GM18505 (cell line): ENCODE measurements around the gene DLGAP3.

Experiments used
- ATAC-seq: cut with Tn5 transposase; IDR thresholded peaks from one replicate; pipeline ENCODE4 v1.9.1; 2021; ENCODE audit not compliant: unreplicated experiment
- POLR2A ChIP-seq: IDR thresholded peaks from 4 replicates; pipeline ENCODE4 v1.6.1; 2011; ENCODE audit warnings: borderline replicate concordance; ENCODE audit not compliant: insufficient read depth, insufficient read length; ENCODE audit errors: extremely low read depth

Gene DLGAP3

DNA sequence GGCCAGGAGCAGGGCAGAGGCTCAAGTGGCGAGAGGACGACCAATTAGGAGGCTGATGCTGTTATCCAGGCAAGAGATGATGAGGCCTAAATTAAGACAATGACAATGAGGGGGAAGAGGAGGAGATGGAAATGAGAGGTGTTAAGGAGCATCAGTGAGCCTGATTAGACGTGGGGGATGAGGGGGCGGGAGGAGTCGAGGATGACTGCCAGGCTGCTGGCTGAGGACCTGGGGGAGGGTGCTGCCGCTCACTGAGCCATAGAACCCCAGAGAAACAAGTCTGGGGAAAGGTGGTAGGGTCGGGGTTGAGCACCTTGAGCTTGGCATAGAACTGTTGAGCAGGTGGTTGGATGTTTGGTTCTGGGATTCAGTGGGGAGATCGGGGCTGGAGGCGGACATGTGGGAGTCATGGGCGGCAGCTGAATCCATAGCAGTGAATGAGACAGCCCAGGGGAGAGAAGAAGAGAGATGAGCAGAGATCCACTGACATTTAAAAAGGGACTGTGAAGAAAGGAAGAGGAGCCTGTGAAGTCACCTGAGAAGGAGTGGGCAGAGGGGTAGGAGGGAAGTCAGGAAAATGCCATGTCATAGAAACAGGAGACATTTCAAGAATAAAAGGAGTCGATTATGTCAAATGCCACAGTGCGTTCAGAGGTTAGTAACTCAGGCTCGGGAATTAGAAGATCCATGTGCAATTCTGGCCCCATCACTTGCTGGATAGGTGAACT is 28.5 kb downstream of the DLGAP3 start:
- no peak for TF ChIP-seq POLR2A
- ATAC-seq: no peak

DNA sequence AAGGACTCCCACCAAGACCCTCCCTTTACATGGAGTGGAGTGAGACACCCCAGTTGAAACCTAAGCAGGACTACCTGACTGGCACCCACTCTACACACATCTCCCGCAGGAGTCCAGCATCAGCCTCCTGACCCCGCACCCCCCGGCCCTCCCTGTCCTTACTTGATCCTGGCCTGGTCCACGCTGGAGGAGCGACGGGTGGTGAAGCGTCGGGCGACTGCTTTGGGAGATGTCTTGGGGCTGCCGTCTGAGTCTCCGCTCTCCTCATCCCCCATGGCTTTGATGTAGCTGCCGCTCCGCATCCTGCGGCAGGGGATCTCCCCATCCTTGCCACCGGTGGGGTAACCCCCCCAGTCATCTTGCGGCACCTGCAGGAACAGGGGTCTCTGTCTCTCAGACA is 29.5 kb downstream of the DLGAP3 start:
- no peak for ATAC-seq
- TF ChIP-seq POLR2A: no peak

DNA sequence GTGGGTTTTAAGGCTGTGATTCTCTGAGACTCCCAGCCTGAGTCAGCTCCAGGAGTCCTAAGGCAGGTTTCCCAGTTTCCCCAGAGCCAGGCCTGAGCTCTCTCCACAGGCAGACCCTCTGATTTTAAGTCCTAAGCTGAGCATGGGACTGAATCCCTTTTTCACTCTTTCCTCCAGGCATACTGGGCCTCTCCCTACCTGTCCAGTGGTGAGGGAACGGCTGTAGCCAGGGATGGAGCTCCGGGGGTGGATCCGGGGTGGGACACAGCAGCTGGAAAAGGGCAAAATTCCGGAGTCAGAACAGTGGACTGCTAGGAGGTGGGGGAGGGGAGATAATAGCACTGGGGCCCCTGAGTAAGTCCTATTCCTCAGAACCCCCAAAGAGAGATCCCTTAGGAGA is 30.0 kb downstream of the DLGAP3 start:
- ATAC-seq: no peak
- no peak for TF ChIP-seq POLR2A

DNA sequence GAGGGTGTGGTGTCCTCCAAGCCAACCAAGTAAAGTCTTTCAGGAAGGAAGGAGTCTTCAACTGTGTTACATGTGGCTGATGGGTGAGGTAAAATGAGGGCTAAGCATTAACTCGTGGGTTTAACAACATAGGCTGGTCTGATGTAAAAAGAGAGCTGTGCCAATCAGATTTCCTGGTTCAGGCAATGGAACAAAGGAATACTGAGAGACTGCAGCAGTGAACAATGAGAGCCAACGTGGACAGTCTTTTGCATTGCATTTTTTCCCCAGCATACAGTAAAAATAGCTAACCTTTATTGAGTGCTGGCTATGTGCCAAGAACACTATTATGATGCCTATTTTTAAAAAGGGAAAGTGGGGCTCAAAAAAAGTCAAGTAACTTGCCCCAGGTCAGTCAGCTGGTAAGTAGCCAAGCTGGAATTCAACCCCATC is 31.1 kb downstream of the DLGAP3 start:
- no peak for ATAC-seq
- TF ChIP-seq POLR2A: no peak

DNA sequence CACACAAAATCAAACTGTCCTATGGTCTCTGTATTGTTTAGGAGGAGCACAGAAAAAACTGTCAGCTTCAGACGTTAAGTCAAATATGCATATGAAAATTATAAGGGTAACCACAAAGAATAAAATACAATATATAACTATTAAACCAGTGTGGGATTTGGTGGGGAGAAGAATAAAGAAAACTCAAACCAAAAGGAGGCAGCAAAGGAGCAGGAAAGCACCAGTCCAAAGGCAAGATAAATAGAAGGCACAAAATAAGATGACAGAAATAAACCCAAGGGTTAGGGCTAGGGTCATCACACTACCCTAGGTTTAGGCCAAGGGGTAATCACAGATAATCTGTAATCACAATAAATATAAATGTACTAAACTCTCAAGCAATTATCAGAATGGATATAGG is 32.8 kb downstream of the DLGAP3 start:
- no peak for ATAC-seq

DNA sequence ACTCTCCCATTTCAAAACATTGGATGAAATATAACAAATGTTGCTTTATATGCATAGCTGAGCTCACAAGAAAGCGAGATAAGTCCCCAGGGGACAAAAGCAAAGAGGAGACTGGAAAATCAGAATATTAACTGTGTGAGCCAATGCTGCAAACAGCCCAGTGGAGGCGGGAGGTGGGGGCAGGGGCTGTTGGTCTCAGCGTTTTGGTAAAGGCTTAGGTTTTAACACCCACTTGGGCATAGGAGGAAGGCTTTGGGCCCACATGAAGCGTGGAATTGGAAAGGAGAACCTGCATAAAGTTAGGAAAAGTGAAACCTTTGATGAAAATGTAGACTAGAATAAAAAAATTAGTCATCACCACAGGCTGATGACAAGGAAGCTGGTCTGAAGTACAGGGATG is 39.7 kb downstream of the DLGAP3 start:
- no peak for ATAC-seq
- TF ChIP-seq POLR2A: no peak

More for the DNA sequence above, 32.8 kb downstream of the DLGAP3 start:
- TF ChIP-seq POLR2A: no peak

DNA sequence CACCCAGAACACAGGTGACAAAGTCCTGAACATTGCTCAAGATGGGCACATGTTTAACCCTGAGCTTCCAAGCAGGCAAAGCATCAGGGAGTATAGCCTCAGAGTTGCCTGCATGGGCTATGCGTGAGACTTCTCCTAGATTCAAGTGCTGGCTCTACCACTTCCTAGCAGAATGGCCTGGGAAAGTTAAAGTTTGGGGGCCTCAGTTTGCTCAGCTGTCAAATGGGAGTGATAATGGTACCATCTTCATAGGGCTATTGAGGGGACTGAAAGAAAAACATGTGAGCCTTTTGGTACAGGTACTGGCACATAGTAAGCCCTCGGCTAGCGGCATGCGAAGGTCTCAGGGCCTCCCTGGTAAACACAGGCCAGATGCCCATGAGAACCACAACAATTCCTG is 41.9 kb downstream of the DLGAP3 start:
- TF ChIP-seq POLR2A: no peak
- no peak for ATAC-seq

DNA sequence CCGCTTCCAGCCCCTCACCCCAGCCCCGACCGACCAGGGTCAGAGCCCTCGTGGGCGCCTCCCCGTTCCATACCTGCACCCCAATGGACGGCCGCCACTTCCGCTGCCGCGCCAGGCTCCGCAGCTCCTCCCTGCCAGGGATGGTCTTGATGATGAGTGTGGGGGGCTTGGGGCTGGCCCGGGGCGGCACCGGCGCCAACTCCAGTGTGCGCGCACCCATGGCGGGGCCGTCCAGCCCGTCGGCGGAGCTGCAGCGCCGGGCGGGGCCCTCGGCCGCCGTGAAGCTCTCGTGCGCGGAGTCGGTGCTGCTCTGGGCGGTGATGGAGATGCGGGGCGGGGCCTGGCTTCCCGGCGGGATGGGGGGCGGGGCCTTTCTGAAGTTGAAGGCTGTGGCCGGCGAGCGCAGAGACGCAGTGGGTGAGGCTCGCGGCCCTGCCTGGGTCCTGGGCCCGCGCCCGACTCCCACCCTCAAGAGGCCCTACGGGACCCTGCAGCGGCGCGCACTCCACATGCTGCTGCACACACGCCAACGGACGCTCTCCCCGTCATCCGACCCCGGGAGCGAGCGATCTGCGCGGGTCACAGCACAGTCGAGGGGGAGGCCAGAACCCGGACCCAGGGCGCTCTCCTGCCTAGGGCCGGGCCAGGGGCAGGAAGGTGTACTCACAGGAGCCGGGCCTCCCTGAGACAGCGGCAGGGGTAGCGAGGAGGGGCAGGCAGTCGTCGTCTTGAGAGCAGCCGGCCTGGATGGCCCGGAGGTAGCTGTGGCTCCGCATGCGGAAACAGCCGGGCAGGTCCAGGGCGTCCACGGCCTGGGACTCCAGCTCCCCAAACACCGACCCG is 43.8 kb downstream of the DLGAP3 start:
- ATAC-seq: no peak

DNA sequence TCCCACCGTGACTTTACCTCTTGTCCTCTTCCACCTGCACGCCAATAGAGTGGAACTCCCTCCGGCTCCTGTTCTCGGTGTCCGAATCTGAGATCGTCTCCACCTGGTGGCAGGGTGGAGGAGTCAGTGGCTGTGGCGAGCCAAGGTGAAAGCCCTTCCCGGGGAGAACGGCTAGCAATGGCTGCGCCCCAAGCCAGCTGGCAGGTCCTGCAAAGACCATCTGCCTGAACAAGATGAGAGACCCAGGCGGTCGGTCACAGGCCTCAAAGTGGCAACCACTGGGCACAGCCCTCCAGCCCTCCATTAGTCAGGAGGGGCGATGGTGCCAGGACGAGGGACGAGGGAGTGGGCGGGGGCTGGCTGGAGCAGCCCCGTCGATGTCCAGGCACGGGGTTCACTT is 44.5 kb downstream of the DLGAP3 start:
- no peak for TF ChIP-seq POLR2A
- no peak for ATAC-seq

More for the DNA sequence above, 43.8 kb downstream of the DLGAP3 start:
- TF ChIP-seq POLR2A: no peak

DNA sequence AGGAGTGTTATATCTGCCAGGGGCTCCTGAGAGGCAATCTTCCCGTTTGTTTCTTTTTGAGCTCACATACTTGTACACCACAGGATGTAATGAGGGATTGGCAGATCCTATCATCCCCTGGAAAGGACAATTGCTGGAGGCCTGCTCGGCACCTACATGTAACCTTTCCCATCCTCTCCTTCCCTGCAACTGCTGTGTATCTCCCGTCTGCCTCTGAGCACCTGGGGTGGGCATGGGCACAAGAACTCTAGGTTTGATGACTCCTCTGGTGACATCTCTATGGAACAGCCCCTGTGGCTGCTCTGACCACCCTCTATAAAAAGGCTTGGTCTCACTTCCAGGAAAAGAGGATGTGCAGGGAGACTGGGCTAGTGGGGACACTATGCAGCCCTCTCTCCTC is 44.9 kb downstream of the DLGAP3 start:
- no peak for TF ChIP-seq POLR2A
- no peak for ATAC-seq

DNA sequence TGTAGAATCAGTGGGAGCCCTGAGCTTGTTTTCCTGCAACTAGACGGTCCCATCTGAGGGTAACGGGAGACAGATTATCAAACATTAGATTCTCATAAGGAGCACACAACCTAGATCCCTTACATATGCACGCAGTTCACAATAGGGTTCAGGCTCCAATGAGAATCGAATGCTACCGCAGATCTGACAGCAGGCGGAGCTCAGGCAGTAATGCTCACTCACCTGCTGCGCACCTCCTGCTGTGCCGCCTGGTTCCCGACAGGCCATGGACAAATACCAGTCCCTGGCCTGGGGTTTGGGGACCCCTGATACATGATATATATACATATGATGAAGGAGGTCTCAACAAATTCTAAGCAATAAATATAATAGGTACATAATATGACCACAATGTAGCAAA is 50.2 kb downstream of the DLGAP3 start:
- TF ChIP-seq POLR2A: no peak
- ATAC-seq: no peak

DNA sequence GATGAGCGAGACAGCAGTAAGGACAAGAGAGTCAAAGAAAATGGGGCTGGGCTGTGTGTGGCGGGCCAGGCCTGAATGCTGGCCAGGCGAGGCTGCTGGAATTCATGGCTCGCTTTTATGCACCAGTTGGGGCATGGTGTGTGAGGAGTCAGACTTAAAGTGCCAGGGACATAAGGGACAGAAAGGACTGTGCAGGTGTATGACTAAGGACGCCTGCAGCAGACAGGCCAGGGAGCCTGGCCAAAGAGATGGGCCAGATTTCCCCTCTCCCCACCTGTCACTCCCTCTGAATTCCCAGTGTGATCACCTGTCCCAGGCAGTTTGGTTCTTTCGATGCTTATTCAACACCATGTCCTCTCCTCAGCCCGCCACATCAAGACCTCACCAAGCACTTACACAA is 53.0 kb downstream of the DLGAP3 start:
- no peak for TF ChIP-seq POLR2A
- ATAC-seq: no peak

DNA sequence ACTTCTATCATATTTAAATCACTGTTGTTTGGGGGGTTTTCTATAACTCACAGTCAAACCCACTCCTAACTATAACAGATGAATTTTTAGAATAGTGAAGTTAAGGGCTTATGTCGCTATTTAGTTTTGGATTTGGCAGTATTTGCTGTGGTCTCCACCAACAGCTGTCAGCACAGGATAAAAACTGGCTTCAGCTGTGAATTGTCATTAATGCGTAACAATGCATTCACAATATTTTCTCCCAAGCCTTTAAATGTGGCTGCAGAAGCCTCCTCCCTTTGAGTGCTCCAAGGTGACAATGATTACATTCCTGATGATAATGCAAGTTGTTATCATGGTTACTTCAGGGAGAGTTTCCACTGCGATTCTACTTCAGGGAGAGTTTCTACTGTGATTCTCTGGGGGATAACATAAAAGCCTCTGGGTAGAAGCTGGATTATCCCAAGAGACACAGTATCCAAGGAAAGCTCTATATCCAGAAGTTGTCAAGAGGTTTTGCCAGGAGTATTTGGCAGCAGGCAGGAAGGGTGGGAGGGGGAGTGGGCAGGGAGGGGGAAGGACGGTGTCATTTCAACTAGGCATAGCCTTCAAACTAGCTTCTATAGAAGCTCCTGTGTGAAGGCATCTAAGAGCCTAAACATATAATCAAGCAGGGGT is 55.0 kb downstream of the DLGAP3 start:
- ATAC-seq: no peak
- no peak for TF ChIP-seq POLR2A

DNA sequence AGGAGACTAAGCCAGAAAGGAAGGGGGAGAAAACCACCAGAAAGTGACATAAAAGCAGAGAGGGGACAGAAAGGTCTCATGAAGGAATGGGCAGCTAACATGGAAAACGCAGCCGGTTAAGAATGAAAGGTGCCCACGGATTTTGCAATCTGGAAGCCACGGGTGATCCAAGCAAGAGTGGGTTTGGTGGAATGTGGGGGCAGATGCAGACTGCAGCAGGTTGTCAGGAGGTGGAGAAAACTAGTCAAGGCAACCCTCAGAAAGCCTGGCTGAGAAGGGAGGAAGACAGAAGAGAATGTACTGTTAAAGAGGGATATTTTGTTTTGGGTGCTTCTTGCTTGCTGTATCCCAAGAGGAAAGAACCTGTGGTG is 57.3 kb downstream of the DLGAP3 start:
- no peak for ATAC-seq
- no peak for TF ChIP-seq POLR2A

DNA sequence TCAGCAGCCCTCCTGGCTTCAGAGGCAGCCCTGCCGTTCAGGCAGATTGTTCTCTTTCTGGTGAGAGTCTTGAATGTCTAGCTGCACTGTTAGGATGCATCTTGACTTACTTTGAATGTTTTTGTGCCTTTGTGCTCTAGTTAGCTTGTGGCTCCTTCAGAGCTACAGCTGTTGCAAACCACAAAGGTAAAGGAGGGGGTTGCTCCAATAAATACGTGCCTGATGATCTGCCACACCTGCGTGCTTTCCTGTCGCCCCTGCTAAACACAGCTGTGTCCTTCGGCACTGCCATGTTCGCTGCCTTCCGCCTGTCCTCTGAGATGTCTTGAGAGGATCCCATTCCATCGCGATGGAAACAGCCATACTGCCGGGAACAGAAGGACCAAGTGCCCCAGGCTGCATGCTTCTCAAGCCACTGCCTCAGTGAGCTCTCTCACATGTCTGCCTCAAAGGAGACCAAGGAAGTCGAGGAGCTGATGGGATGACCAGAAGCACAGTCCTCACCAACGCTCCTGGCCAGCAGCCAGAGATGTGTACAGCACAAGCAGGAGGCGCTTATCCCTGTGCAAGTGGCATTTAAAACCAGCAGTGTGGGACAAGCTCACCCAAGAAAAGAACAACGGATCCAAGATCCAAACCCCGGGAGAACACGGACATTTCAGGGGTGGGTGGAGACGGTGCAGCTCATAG is 57.9 kb downstream of the DLGAP3 start:
- ATAC-seq: no peak
- TF ChIP-seq POLR2A: no peak
